GM15510 (cell line): ENCODE results near the gene FEZ2.

Experiments used
- POLR2A ChIP-seq: IDR thresholded peaks from 3 replicates; pipeline ENCODE4 v1.6.1; 2011; ENCODE audit warnings: borderline replicate concordance; ENCODE audit not compliant: insufficient read length; ENCODE audit errors: extremely low read depth

The FEZ2 gene

DNA sequence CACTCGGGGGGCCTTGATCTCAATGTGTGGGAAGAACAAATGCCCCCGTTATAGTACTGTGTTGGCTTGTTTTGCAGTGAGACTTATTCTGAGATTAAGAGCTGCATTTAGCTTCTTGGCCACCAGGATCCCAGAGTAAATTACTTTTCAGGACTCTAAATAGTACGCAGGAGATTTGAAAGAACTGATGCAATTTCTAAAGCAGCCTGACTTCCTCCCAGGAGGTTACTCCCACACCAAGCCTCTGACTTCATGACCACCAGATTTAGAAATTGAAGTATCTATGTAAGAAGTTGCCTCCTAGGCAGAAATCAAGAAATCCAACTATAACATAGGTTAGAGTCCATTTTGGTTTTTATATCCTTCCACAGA lies 67.0 kb downstream of the FEZ2 start:
- TF ChIP-seq POLR2A, result no peak

DNA sequence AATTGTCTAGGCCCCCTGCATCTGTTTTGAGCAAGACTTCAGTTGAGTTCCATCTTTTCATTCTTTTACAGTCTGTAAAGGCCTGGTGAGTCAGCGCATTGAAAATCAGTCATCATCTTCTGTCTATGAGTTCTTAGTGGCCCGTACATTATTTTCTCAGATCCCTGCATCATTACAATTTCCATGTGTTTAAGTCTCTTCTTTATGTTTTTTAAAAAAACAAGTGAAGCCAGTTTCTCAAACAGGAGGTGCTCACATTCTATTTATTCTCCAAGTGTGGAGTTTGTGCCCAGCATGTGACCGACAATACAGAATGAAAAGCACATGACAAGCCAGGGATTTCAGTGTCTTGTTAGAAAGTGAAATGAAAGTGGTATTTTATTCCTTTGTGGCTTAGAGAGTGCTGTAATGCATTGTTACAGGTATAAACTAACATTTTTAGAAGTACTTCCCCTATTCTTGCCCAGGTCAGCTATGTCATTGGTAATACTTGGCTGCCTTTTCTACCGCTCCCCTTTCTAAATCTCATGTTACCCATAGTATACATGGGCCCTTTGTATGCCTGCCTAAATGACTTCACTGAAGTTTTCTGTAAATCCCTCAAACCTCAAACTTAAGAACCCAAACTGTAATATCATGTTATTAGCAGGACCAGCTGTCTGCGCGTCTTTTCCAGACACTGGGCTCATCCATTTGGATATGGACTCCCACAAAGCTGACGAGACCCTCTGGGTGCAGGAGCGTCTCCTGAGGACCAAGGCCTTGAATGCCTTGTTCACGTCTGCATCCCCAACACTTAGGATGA lies 67.6 kb downstream of the FEZ2 start:
- no peak for TF ChIP-seq POLR2A

DNA sequence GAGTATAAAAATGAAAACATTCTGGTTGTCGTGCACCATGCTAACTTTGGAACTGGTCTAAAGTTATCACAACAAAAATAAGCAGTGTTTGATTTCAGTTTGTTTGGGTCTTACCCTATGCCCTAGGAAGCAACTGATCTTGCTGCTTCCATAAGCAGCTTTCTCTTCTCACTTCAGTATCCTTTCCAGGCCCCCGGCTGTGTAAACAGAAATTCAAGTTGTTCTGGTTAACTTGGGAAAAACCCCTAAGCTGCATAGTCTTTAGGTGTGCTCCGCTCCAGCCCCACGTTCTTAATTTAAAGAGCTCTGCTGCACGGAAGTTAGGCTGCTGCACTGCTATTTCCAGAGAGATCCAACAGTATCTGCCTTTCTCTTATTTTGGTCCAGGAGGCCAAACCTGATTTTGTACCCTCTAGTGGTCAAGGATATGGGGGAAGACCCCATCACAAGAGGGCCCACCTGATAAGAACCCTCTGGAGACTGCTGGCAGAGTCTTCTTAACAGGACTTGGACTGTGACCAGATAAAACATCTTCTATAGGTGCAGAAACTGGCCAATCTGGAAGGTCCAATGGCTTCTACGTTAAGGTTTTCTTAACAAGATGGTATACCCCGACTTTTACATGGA lies 69.1 kb downstream of the FEZ2 start:
- no peak for TF ChIP-seq POLR2A

DNA sequence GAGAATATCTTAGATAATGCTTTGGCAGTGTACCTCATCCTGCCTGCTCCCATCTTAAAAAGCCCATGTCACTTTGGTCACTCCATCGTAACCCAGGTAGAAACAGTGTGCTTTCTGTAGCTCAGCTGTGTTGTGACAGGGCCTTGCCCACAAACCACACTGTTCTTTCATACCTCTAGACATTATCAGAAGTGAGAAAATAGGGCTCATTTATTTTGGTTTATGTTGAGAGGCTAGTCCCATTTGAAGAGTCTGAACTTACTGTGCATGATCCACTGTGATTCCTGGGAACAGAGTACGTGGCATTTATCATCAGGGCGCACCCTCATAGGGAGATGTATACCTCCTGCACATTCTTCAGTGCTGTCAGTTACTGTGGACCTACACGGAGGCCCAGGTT lies 69.7 kb downstream of the FEZ2 start:
- TF ChIP-seq POLR2A, result no peak

DNA sequence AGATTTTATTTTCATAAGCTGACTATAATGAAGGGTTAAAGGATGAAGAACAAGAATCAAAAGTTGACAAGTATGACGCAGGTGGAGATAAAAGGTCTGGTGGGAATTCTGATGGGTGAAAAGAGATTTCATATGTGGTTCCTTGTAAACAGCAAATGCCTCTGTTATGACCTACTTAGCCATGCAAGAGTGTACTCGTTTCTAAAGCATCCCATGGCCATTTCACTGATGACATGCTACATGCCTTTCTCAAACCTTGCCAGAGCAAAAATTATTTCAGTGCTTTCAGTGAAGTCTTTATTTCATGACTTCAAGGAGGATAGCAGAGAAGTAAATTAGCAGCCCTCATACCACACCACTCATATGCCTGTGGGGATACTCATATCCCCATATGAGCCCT lies 71.7 kb downstream of the FEZ2 start:
- TF ChIP-seq POLR2A, result no peak

DNA sequence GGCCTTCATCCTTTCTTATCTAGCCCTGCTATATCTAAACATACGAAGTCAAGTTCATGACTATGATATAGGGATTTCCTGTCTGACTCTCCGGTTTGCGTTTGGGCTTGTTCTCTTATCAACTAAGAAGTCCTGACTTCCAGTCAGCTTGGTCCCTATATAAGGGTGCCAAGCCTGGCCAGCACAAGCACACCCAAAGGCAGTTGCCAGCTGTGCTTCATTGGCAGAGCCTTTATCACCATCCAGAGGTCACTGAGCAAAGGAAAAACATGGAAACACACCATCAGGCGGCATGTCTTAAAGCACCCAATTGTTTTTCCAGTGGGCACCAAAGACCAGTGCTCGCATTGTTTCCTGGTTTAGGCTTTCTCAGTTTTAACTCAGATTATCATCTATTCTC lies 72.7 kb downstream of the FEZ2 start:
- no peak for TF ChIP-seq POLR2A

DNA sequence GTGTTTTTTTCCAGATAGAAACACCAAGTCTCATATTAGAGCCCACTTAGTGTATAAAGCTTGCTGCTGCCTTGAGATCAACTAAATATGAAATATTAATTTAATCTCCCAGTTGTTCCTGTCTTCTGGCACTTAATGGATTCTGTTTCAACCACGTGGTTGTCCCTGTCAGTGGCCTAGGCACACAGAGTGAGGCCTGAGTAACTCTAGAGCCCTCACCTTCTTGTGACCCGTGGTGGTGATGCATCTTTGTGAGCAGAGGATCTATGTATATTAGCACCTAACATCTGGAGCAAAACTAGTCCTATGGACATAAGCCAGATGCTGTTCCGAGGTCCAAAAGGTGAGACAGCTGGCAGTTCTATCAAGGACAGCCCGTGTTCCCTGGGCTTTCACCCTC lies 74.8 kb downstream of the FEZ2 start:
- TF ChIP-seq POLR2A, result no peak

DNA sequence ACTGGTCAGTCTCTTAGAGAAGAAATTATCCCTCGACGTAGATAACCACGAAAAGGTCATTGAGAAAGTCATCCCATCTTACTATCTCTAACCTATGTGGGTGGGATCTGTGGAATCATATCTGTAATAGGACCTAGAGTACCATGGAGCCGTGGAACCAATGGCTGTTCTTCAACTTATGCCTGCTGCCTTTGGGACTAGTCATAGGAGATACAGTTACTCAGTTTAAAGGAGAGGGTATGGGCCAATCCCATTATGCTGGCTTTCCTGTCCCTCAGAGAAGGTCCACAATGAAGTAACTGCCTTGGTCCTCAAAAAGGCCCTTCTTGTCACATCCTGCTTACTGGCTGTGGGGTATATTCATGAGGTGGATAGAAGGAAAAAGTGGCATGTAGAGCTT lies 77.5 kb downstream of the FEZ2 start:
- no peak for TF ChIP-seq POLR2A

DNA sequence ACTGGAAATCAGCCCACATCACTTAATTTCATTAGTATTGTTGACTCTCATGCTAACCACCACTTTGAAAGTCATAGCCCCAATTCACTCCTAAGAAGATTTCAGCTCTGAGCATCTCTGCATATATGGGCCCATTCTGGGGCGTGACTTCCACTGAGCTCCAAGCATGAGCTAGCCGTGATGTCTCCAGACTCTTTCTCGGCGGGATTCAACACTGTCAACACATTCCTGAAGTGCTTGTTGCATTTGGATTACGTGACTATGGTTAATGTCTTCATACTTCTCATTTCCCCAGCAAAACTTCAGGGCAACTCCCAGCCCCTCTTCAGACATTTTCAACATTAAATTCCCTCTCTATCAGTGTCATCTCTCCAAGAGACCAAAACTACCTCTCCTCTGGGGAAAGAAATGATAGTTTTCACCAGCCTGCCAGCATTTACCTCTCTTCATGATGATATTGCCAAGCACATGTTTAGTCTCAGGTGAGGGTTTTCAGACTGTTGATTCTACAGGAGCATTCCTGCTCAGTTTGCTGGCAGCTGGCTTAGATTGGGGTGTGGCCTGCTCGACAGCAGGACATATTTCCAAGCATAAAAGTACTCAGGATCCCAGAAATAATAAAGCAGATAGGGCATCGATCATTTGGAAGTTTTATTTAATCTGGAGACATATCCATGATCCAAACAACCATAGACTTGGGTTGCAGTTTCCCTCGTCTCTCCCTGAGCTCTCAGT lies 81.7 kb downstream of the FEZ2 start:
- TF ChIP-seq POLR2A, result no peak

DNA sequence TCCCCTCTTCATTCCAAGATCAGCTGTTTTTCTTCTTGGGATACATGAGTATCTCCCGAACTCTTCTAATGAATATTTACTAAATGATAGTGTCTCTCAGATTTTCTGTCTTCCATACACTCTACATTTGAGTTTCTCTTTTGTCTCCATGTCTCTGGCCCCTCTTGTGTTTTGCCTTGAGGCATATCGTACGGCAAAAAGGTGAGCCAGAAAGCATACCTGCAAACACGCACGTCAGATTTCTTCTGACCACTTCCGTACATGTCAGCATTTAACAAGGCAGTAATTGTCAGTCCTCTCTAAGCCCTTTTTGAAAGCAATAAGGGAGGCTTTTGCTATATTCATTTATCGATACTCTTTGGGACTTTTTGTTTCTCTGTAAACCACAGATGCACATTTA lies 82.4 kb downstream of the FEZ2 start:
- TF ChIP-seq POLR2A, result no peak

DNA sequence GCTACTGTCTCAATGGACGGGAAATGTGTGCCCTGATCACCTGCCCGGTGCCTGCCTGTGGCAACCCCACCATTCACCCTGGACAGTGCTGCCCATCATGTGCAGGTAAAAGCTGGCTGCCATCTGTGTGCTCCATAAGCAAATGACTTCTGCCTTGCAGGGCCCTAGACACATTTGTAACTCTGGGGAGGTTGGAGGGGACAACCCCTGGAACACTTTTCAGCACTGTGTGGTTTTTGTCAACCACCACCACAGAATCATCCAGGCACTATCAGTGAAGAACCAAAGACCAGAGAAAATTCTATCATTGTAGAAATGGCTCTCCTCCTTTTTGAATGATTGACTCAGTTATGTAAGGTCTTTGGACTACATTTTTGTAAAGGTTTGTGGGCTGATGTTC lies 84.3 kb downstream of the FEZ2 start:
- no peak for TF ChIP-seq POLR2A

DNA sequence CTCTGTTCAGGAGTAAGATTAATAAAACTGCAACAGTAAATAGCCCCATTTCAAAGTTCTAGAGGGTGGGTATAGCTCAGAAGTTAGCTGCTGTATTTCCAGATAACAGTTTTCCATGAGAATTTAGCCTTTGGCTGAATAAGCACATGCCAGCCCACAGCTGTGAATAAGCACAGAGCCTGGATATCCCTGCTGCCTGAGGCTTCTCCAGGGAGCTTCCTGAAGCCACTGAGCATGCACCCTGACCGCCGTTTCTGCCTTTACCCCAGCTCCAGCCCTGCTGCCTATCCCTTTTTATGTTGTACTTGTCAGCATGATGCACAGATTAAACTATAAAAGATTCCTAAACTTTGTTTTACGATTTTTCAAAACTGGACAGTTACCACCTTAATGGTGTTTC lies 85.3 kb downstream of the FEZ2 start:
- no peak for TF ChIP-seq POLR2A

DNA sequence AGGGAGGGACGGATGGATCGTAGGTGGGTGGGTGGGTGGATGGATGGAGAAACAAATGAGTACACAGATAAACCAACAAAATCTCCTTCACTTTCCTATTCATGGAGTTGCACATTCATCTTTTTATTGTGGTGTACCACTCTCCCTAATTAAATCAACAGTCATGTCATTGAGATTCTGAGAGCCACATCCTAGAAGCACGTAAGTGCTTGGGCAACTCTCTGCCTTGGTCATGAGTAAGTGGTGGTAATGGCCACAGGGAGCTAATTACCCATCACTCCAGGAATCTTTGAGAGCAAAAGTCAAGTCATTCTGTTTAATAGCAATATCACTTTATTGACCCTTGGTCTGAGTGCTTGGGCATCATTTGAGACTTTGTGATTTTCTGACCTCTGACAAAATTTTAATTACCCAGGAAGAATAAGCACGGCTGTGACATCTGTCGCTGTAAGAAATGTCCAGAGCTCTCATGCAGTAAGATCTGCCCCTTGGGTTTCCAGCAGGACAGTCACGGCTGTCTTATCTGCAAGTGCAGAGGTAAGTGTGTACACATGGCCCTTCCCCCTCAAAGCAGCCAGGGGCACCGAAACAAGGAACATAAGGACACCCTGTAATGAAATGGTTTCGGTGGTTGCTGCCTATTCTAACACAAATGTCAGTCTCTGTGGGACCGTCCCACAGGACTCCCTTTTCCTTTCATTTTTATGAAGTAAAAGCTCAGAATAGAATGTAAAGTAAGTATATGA lies 85.9 kb downstream of the FEZ2 start:
- TF ChIP-seq POLR2A, result no peak

DNA sequence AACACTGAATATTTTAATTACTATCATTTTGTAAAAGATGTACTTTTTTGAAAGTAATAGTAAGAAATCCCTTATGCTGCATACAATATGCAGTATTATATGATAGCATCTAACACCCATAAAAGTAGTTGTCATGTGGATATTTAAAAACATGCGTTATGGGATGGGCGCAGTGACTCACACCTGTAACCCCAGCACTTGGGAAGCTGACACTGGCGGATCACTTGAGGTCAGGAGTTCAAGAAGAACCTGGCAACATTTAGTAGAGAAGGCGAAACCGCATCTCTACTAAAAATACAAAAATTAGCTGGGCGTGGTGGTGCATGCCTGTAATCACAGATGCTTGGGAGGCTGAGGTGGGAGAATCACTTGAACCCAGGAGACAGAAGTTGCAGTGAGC lies 88.9 kb downstream of the FEZ2 start:
- TF ChIP-seq POLR2A, result no peak

DNA sequence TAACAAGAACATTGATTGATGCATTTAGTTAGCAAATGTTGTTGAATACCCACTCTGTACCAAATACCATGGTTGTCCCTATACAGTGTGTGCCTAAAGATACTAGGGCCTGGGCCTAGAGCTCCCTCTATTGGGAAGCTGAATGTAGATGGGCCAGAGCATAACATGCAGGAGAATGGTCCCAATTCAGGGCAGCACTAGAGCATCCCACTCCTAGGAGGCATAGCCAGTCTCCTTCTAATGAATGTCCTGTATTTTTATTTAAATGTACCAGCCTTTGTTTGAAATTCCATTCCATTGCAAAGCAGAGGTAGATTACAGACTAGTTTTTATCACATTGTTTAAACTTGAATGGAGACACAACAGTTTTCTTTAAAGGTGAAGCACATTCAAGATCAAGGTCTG lies 90.6 kb downstream of the FEZ2 start:
- no peak for TF ChIP-seq POLR2A
